Ovary (tissue), 9 donors: ENCODE data around the gene CYP26C1. TPM values are rescaled to one million over a fixed set of nuclear protein-coding genes. Genes with fewer than 3 reads are reported as not detected.

ENCODE experiments used
- DNase-seq, 5 donors: peaks; one replicate each; pipeline ENCODE4 v3.0.0-alpha.2; 2019 to 2020
- H3K27ac ChIP-seq, 2 donors: fragments of 200-600 bp; one replicate each; pipeline versions ENCODE4 v1.5.1 to v1.8.0; 2019 to 2022
- H3K27me3 ChIP-seq: fragments of 200-600 bp; one replicate; pipeline ENCODE4 v1.8.0; 2022
- H3K36me3 ChIP-seq: fragments of 200-600 bp; sonication (generic); one replicate; pipeline ENCODE4 v1.5.1; 2019
- H3K4me1 ChIP-seq: one replicate; pipeline ENCODE4 v1.8.1; 2013; ENCODE audit warnings: mild to moderate bottlenecking, moderate library complexity; ENCODE audit not compliant: insufficient read depth
- H3K4me3 ChIP-seq: fragments of 200-600 bp; sonication (generic); one replicate; pipeline ENCODE4 v1.5.1; 2017
- H3K9me3 ChIP-seq, 2 donors: fragments of 200-600 bp in 1 of 2; sonication (generic) in 1 of 2; one replicate each; pipeline versions ENCODE4 v1.5.1 to v1.8.1; 2013 to 2019; ENCODE audit warnings: mild to moderate bottlenecking in 1 of 2, moderate library complexity in 1 of 2
- CTCF ChIP-seq, 3 donors: fragments of 450-650 bp in 2 of 3; fragments of 200-600 bp in 1 of 3; IDR thresholded peaks; one replicate each; pipeline versions ENCODE4 v1.5.1 to v1.8.0; 2016 to 2022; ENCODE audit warnings: antibody characterized with exemption in 3 of 3, mild to moderate bottlenecking in 1 of 3
- EP300 ChIP-seq: sonication (generic); formaldehyde crosslinking; IDR thresholded peaks from one replicate; pipeline ENCODE4 v1.6.1; 2017; ENCODE audit warnings: antibody characterized with exemption
- POLR2A ChIP-seq: fragments of 450-650 bp; IDR thresholded peaks from one replicate; pipeline ENCODE4 v1.6.1; 2017; ENCODE audit warnings: antibody characterized with exemption, mild to moderate bottlenecking, moderate library complexity
- WGBS, 3 donors: extraction: QIAGEN DNeasy Blood & Tissue Kit in 1 of 3; methylation state at CpG; one replicate each; pipeline versions ENCODE4 v1.1.5 to v1.1.7; 2013 to 2017; 5-methylcytosine and 5-hydroxymethylcytosine counted together
- intact Hi-C, 4 donors: fragments of 100-400 bp; cut with DNase I; formaldehyde crosslinking; loops; one replicate each; pipeline versions ENCODE4 v1.11.0 to v1.15.1; 2022 to 2023
- polyA plus RNA-seq, 2 donors: library from polyadenylated mRNA; stranded (reverse); fragments of 200-250 nt in 1 of 2; fragments of 350-450 nt in 1 of 2; fragmentation: Illumina TruSeq in 1 of 2; extraction: RNeasy Lipid Tissue Mini Kit (QIAGEN cat#74804) in 1 of 2; gene quantifications; one replicate each; pipeline ENCODE4 v1.2.3, GENCODE V29; 2013 to 2014
- total RNA-seq, 7 donors: library from RNA; depleted of rRNA in 2 of 7; stranded (reverse); fragments of >200 nt in 2 of 7; fragmentation: NEBNext Ultra II Directional in 3 of 7; extraction: Animal tissue kit (Norgen Biotek cat#: 25700) in 3 of 7; gene quantifications; one replicate each; pipeline versions ENCODE4 v1.1.0 to v1.2.4, GENCODE V29; 2016 to 2023
- donor health status: DM: no; HTN: no; CAD: no; lungs with moderate emphysema.
- donor health status: DM: no; HTN: no; CAD: no.
- donor health status: Bipolar disorder and iron deficiency.
- donor health status: DM: yes; HTN: yes; CAD: no.
- donor health status: DM: no; HTN: no; CAD: no.
- donor health status: DM: yes; HTN: yes; CAD: no.

CYP26C1 gene
- total and polyA plus RNA-seq, 9 donors, result 0.05 to 0.20 (median 0.07) TPM; not detected in 4

GRCh38 chr10:93073539-93074146 is 13.0 kb downstream of the CYP26C1 start, which contains the start of gene CYP26A1:
TSS of gene CYP26A1 (plus strand) at chr10:93073893. CDS start at chr10:93073935, 42 bp downstream.
- Histone ChIP-seq H3K4me3 (peak within 1 kb of the TSS; percentile 9), H3K9me3 (no peaks in the 10 kb centered on the region), H3K27ac (no peak within 1 kb of the TSS), H3K27me3 (no peaks in the 10 kb centered on the region), H3K4me1 (peaks cover 11% of the 10 kb centered on the region), H3K36me3 (no peaks in the 10 kb centered on the region)
- TF ChIP-seq POLR2A (no peak), EP300 (no peak), CTCF (IDR thresholded peaks at IDR 0.05) (no peak)
- no peak for DNase-seq
- intact Hi-C loops, result no loop called here
- WGBS, 3 donors, result 0 to 1% (median 1%) methylated on average over 48 to 52 of the region's 52 CpGs

- WGBS, 3 donors, result 1% methylated on average over 36 to 40 of the region's 40 CpGs
- Histone ChIP-seq H3K27me3 (no peaks in the 10 kb centered on the region), H3K4me1 (peaks cover 11% of the 10 kb centered on the region), H3K9me3 (no peaks in the 10 kb centered on the region), H3K27ac (no peak overlapping the region), H3K36me3 (no peaks in the 10 kb centered on the region), H3K4me3 (peak overlapping the region; percentile 9)
- no peak for DNase-seq
- TF ChIP-seq POLR2A, result no peak
- no peak for TF ChIP-seq CTCF (IDR thresholded peaks at IDR 0.05)
- no peak for TF ChIP-seq EP300
- intact Hi-C loops, result no loop called here
These were observed 13.6 kb downstream of the CYP26C1 start for GRCh38 chr10:93074147-93074596.

- TF ChIP-seq POLR2A (no peak), EP300 (no peak), CTCF (IDR thresholded peaks at IDR 0.05) (no peak)
- 2 to 6% (median 2%) methylated on average over 39 to 67 of the region's 67 CpGs for WGBS, 3 donors
- Histone ChIP-seq H3K4me3 (no peak overlapping the region), H3K27ac (no peak overlapping the region), H3K36me3 (no peaks in the 10 kb centered on the region), H3K4me1 (peaks cover 11% of the 10 kb centered on the region), H3K27me3 (no peaks in the 10 kb centered on the region), H3K9me3 (no peaks in the 10 kb centered on the region)
- no peak for DNase-seq
- intact Hi-C loops, result no loop called here
These were observed 14.2 kb downstream of the CYP26C1 start for GRCh38 chr10:93074597-93075368.

GRCh38 chr10:93075369-93076221 is 15.0 kb downstream of the CYP26C1 start:
- Histone ChIP-seq H3K4me3 (no peak overlapping the region), H3K27me3 (no peaks in the 10 kb centered on the region), H3K4me1 (peaks cover 11% of the 10 kb centered on the region), H3K27ac (no peak overlapping the region), H3K9me3 (no peaks in the 10 kb centered on the region), H3K36me3 (no peaks in the 10 kb centered on the region)
- no peak for DNase-seq
- TF ChIP-seq EP300 (no peak), POLR2A (no peak), CTCF (IDR thresholded peaks at IDR 0.05) (no peak)
- WGBS, 3 donors, result 30 to 36% (median 34%) methylated on average over 25 of the region's 25 CpGs
- intact Hi-C loops, result no loop called here
